Raji (cell line): ENCODE data around the gene BEND4.

Experiments used
- POLR2A ChIP-seq: IDR thresholded peaks from 2 replicates; pipeline ENCODE4 v1.6.1; 2011; ENCODE audit warnings: low read depth, low read length, control low read depth; ENCODE audit not compliant: insufficient read depth

Gene BEND4

GRCh38 chr4:42133006-42133405 is 19.4 kb downstream of the BEND4 start:
- TF ChIP-seq POLR2A: no peak

- TF ChIP-seq POLR2A: no peak
Observed at GRCh38 chr4:42132099-42132498, 20.4 kb downstream of the BEND4 start.

GRCh38 chr4:42123071-42123644 is 29.3 kb downstream of the BEND4 start:
- TF ChIP-seq POLR2A: no peak

- no peak for TF ChIP-seq POLR2A
Observed at GRCh38 chr4:42122237-42122636, 30.2 kb downstream of the BEND4 start.

GRCh38 chr4:42119886-42120285 is 32.6 kb downstream of the BEND4 start:
- TF ChIP-seq POLR2A: no peak

- TF ChIP-seq POLR2A: no peak
Observed at GRCh38 chr4:42112846-42113245, 39.6 kb downstream of the BEND4 start.

GRCh38 chr4:42104521-42104920 is 47.9 kb downstream of the BEND4 start:
- no peak for TF ChIP-seq POLR2A

- TF ChIP-seq POLR2A: no peak
Observed at GRCh38 chr4:42101446-42101975, 50.9 kb downstream of the BEND4 start.

- TF ChIP-seq POLR2A: no peak
Observed at GRCh38 chr4:42088386-42088785, 64.1 kb downstream of the BEND4 start.

GRCh38 chr4:42083816-42084215 is 68.6 kb downstream of the BEND4 start:
- no peak for TF ChIP-seq POLR2A

- TF ChIP-seq POLR2A: no peak
Observed at GRCh38 chr4:42080306-42080705, 72.1 kb downstream of the BEND4 start.

- TF ChIP-seq POLR2A: no peak
Observed at GRCh38 chr4:42078184-42078801, 74.2 kb downstream of the BEND4 start.

- no peak for TF ChIP-seq POLR2A
Observed at GRCh38 chr4:42074294-42074693, 78.2 kb downstream of the BEND4 start.

GRCh38 chr4:42070463-42070862 is 82.0 kb downstream of the BEND4 start:
- no peak for TF ChIP-seq POLR2A

GRCh38 chr4:42067264-42067663 is 85.2 kb downstream of the BEND4 start:
- no peak for TF ChIP-seq POLR2A

GRCh38 chr4:42066402-42066801 is 86.1 kb downstream of the BEND4 start:
- TF ChIP-seq POLR2A: no peak
